Chondrocyte (in vitro differentiated cells): ENCODE results near the gene EIF4EBP3. TPM values are rescaled to one million over a fixed set of nuclear protein-coding genes. Genes with fewer than 3 reads are reported as not detected.

Source experiments
- DNase-seq: peaks from one replicate; pipeline ENCODE4 v3.0.0; 2021; ENCODE audit warnings: mixed read lengths, low spot score
- H3K27ac Mint-ChIP-seq: one replicate; pipeline ENCODE4 v1.8.0; 2021; ENCODE audit warnings: mild to moderate bottlenecking, moderate library complexity, mixed read lengths; ENCODE audit not compliant: unreplicated experiment
- H3K27me3 Mint-ChIP-seq: 2 replicates; pipeline ENCODE4 v1.8.0; 2021; ENCODE audit warnings: low read depth, mixed read lengths
- H3K36me3 Mint-ChIP-seq: 2 replicates; pipeline ENCODE4 v1.8.0; 2021; ENCODE audit warnings: low read depth, mixed read lengths
- H3K4me1 Mint-ChIP-seq: 2 replicates; pipeline ENCODE4 v1.8.0; 2021; ENCODE audit warnings: low read depth, mild to moderate bottlenecking, mixed read lengths
- H3K4me3 Mint-ChIP-seq: one replicate; pipeline ENCODE4 v1.8.0; 2021; ENCODE audit warnings: mild to moderate bottlenecking, moderate library complexity, mixed read lengths; ENCODE audit not compliant: unreplicated experiment
- H3K9me3 Mint-ChIP-seq: 2 replicates; pipeline ENCODE4 v1.8.0; 2021; ENCODE audit warnings: low read depth, mixed read lengths
- CTCF ChIP-seq: fragments of 200-600 bp; sonication (generic); IDR thresholded peaks from 2 replicates; pipeline ENCODE4 v1.5.0; 2021; ENCODE audit warnings: antibody characterized with exemption, mild to moderate bottlenecking, moderate library complexity
- total RNA-seq: library from RNA; stranded (reverse); gene quantifications from 3 replicates; pipeline ENCODE4 v1.2.1, GENCODE V29; 2021

Gene EIF4EBP3
- total RNA-seq, 1 donor from 2014 or later, result 6.2 TPM

- H3K9me3 Mint-ChIP-seq, result no peaks in the 10 kb centered on the region
- H3K27me3 Mint-ChIP-seq, result no peaks in the 10 kb centered on the region
- H3K4me1 Mint-ChIP-seq, result peaks cover 38% of the 10 kb centered on the region
- no peak overlapping the region for H3K27ac Mint-ChIP-seq
- H3K36me3 Mint-ChIP-seq, result peaks cover 13% of the 10 kb centered on the region
- no peak for DNase-seq
- H3K4me3 Mint-ChIP-seq, result no peak overlapping the region
- no peak for TF ChIP-seq CTCF
Measured at GRCh38 chr5:140545606-140546005, 1.9 kb upstream of the EIF4EBP3 start.

DNA sequence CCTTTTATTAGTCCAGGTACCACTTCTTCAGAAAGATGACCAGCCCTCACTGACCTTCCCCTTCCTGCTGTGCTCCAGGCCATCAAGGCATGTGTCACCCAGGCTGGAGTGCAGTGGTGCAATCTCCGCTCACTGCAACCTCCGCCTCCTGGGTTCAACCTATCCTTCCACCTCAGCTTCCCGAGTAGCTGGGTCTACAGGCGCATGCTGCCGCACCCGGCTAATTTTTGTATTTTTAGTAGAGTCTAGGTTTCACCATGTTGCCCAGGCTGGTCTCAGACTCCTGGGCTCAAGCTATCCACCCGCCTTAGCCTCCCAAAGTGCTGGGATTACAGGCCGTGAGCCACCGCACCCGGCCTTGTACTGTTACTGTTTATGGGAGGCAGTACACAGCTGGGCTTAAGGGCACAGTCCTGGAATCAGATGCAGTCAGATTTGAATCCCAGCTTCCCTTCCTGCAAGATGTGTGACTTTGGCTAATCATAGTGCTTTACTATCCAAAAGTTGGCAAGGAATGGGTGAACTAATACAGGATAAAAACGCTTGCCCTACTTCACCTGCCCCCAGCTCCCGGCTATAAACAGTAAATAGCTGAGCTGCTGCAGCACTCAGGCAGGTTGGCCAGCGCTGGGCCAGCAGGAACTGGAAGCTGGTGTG lies 483 bp upstream of the EIF4EBP3 start:
- peaks cover 38% of the 10 kb centered on the region for H3K4me1 Mint-ChIP-seq
- H3K9me3 Mint-ChIP-seq, result no peaks in the 10 kb centered on the region
- peaks cover 19% of the 10 kb centered on the region for H3K36me3 Mint-ChIP-seq
- peak overlapping the region; percentile 67 for H3K4me3 Mint-ChIP-seq
- no peaks in the 10 kb centered on the region for H3K27me3 Mint-ChIP-seq
- no peak for TF ChIP-seq CTCF
- H3K27ac Mint-ChIP-seq, result peak overlapping the region; percentile 97
- DNase-seq, result no peak

- Mint-ChIP-seq H3K27me3 (no peaks in the 10 kb centered on the region), H3K4me3 (peak overlapping the region; percentile 67), H3K9me3 (no peaks in the 10 kb centered on the region), H3K27ac (peak overlapping the region; percentile 97), H3K4me1 (peaks cover 44% of the 10 kb centered on the region), H3K36me3 (peaks cover 21% of the 10 kb centered on the region)
- no peak for DNase-seq
- no peak for TF ChIP-seq CTCF
Measured at GRCh38 chr5:140548300-140548688, 832 bp downstream of the EIF4EBP3 start.

- no peaks in the 10 kb centered on the region for H3K9me3 Mint-ChIP-seq
- peaks cover 24% of the 10 kb centered on the region for H3K36me3 Mint-ChIP-seq
- TF ChIP-seq CTCF, result no peak
- H3K4me1 Mint-ChIP-seq, result peaks cover 49% of the 10 kb centered on the region
- H3K27ac Mint-ChIP-seq, result peak overlapping the region; percentile 97
- DNase-seq, result no peak
- peak overlapping the region; percentile 67 for H3K4me3 Mint-ChIP-seq
- no peaks in the 10 kb centered on the region for H3K27me3 Mint-ChIP-seq
Measured at GRCh38 chr5:140548791-140549190, 1.3 kb downstream of the EIF4EBP3 start.

GRCh38 chr5:140549237-140550144 lies 2.0 kb downstream of the EIF4EBP3 start:
- H3K4me1 Mint-ChIP-seq, result peaks cover 56% of the 10 kb centered on the region
- TF ChIP-seq CTCF, result no peak
- H3K27ac Mint-ChIP-seq, result peak overlapping the region; percentile 97
- peaks cover 20% of the 10 kb centered on the region for H3K36me3 Mint-ChIP-seq
- H3K4me3 Mint-ChIP-seq, result no peak overlapping the region
- no peak for DNase-seq
- no peaks in the 10 kb centered on the region for H3K9me3 Mint-ChIP-seq
- no peaks in the 10 kb centered on the region for H3K27me3 Mint-ChIP-seq
